ENCODE results near the gene OTUD3. TPM values are rescaled to one million over a fixed set of nuclear protein-coding genes. Genes with fewer than 3 reads are reported as not detected.

The OTUD3 gene
- total RNA-seq, 2 donors from 2014 or later = 3.9 to 7.1 TPM

- TF ChIP-seq, protein P1, sequence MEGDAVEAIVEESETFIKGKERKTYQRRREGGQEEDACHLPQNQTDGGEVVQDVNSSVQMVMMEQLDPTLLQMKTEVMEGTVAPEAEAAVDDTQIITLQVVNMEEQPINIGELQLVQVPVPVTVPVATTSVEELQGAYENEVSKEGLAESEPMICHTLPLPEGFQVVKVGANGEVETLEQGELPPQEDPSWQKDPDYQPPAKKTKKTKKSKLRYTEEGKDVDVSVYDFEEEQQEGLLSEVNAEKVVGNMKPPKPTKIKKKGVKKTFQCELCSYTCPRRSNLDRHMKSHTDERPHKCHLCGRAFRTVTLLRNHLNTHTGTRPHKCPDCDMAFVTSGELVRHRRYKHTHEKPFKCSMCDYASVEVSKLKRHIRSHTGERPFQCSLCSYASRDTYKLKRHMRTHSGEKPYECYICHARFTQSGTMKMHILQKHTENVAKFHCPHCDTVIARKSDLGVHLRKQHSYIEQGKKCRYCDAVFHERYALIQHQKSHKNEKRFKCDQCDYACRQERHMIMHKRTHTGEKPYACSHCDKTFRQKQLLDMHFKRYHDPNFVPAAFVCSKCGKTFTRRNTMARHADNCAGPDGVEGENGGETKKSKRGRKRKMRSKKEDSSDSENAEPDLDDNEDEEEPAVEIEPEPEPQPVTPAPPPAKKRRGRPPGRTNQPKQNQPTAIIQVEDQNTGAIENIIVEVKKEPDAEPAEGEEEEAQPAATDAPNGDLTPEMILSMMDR (IDR thresholded peaks at IDR 0.05) = no peak
- no peaks in the 10 kb centered on the region for H3K36me3 ChIP-seq
- no peaks in the 10 kb centered on the region for H3K4me1 ChIP-seq (ENCODE audit: control insufficient read depth in 1 of 2, low read depth in 2 of 2)
- H3K4me3 ChIP-seq = no peak overlapping the region
- no peak overlapping the region for H3K27ac ChIP-seq
- H3K9me3 ChIP-seq = no peaks in the 10 kb centered on the region
- ATAC-seq (ENCODE audit: insufficient number of reproducible peaks, low FRiP score, low read depth) (no peak), DNase-seq (ENCODE audit: low spot score) (no peak)
- H3K27me3 ChIP-seq (replicated peaks; ENCODE audit: insufficient read depth) = no peaks in the 10 kb centered on the region
Observed at GRCh38 chr1:19921310-19921709, 39.1 kb downstream of the OTUD3 start.

- no peak overlapping the region for H3K4me3 ChIP-seq
- H3K36me3 ChIP-seq = no peaks in the 10 kb centered on the region
- no peak for ATAC-seq (ENCODE audit: insufficient number of reproducible peaks, low FRiP score, low read depth)
- no peaks in the 10 kb centered on the region for H3K9me3 ChIP-seq
- TF ChIP-seq, protein P1 (IDR thresholded peaks at IDR 0.05) = no peak
- no peaks in the 10 kb centered on the region for H3K4me1 ChIP-seq (ENCODE audit: control insufficient read depth in 1 of 2, low read depth in 2 of 2)
- DNase-seq (ENCODE audit: low spot score) = no peak
- no peak overlapping the region for H3K27ac ChIP-seq
- no peaks in the 10 kb centered on the region for H3K27me3 ChIP-seq (replicated peaks; ENCODE audit: insufficient read depth)
Observed at GRCh38 chr1:19922015-19922688, 40.0 kb downstream of the OTUD3 start.

DNA sequence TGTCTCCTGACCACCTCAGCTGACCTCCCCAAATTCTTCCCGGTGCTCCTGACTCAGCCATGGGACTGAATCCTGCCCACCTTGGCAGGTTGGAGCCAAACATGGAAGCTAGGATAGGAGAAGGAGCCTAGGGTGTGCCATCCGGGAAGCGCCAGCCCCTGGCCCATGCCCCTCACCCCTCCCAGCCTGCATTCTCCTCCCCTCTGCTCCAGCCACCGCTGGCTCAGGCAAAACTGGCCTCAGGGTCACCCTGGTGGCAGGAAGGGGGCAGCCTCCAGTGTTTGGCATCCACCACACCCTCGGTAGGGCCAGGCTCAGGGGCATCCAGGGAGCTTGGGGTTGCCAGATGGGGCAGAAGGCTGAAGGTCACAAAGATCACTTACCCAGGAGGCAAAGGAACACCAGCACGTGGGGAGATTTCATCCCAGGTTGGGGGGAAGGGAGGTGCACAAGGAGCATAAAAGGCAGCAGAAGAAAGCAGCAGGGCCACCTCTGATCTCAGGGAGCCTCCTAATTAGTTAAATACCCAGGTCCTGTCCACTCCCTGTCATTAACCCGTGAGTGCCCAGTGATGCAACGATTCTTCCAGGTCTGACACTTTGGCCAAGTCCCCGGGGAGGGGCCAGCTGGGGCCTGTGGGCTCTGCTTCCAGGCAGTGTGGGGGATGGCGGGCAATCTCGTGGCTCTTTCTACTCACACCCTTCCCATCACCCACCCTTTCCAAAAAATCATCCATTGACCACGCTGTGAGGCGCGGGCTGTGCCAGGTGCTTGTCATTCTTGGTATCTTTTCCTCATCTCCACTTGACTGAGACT, 41.1 kb downstream of the OTUD3 start, which contains the start of gene PLA2G2E:
Gene PLA2G2E, minus strand, starts transcription at position 481 of the 816 bp plus-strand sequence. Its CDS starts 58 bp downstream, at position 423.
- no peak for DNase-seq (ENCODE audit: low spot score)
- Histone ChIP-seq H3K4me1 (ENCODE audit: control insufficient read depth in 1 of 2, low read depth in 2 of 2) (no peaks in the 10 kb centered on the region), H3K27me3 (replicated peaks; ENCODE audit: insufficient read depth) (no peaks in the 10 kb centered on the region), H3K27ac (no peak within 1 kb of the TSS), H3K36me3 (no peaks in the 10 kb centered on the region), H3K4me3 (no peak within 1 kb of the TSS), H3K9me3 (no peaks in the 10 kb centered on the region)
- TF ChIP-seq, protein P1 (IDR thresholded peaks at IDR 0.05) = no peak
- no peak for ATAC-seq (ENCODE audit: insufficient number of reproducible peaks, low FRiP score, low read depth)

- H3K4me3 ChIP-seq = no peak overlapping the region
- TF ChIP-seq, protein P1 (IDR thresholded peaks at IDR 0.05) = no peak
- DNase-seq (ENCODE audit: low spot score) (no peak), ATAC-seq (ENCODE audit: insufficient number of reproducible peaks, low FRiP score, low read depth) (no peak)
- H3K4me1 ChIP-seq (ENCODE audit: control insufficient read depth in 1 of 2, low read depth in 2 of 2) = no peaks in the 10 kb centered on the region
- no peaks in the 10 kb centered on the region for H3K27me3 ChIP-seq (replicated peaks; ENCODE audit: insufficient read depth)
- no peaks in the 10 kb centered on the region for H3K9me3 ChIP-seq
- H3K27ac ChIP-seq = no peak overlapping the region
- H3K36me3 ChIP-seq = no peaks in the 10 kb centered on the region
Observed at GRCh38 chr1:19923953-19924346, 41.8 kb downstream of the OTUD3 start.

DNA sequence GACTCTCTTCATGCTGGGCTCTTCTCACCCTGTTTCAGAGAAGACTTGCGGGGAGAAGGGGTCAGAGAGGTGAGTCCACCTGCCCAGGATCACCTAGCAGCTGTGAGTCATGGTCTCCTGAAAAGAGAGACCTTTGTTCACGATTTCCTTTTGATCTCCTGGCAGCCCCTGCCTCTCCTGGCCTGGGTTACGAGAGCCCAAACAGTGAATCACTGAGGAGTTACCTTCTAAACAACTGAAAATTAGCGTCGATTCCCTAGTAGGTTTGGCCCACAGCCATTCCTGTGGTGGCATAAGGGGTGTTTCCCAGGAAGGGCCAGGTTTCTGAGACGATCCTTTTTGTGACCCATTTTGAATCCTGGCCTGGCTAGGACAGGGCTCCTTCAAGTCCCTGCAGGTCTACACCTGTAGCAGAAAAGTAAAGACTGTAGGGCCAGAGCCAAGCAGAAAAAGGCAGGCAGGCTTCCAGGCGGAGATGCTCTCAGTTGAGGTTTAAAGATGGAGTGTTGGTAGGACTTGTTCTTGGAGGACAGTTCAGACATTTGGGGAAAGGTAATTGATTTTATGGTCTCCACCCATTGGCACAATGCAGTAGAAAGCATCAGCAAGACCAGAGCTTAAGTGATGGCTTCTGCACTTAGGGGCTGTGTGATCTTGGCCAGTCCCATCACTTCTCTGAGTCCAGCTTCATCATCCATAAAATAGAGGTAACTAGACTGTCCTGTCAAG, 43.3 kb downstream of the OTUD3 start:
- ATAC-seq (ENCODE audit: insufficient number of reproducible peaks, low FRiP score, low read depth) (no peak), DNase-seq (ENCODE audit: low spot score) (no peak)
- no peak overlapping the region for H3K4me3 ChIP-seq
- no peaks in the 10 kb centered on the region for H3K4me1 ChIP-seq (ENCODE audit: control insufficient read depth in 1 of 2, low read depth in 2 of 2)
- H3K27me3 ChIP-seq (replicated peaks; ENCODE audit: insufficient read depth) = no peaks in the 10 kb centered on the region
- H3K9me3 ChIP-seq = no peaks in the 10 kb centered on the region
- H3K27ac ChIP-seq = no peak overlapping the region
- TF ChIP-seq, protein P1 (IDR thresholded peaks at IDR 0.05) = no peak
- H3K36me3 ChIP-seq = no peaks in the 10 kb centered on the region
